NCI-H460 (cell line): ENCODE measurements around the gene TMEM145. TPM values are rescaled to one million over a fixed set of nuclear protein-coding genes. Genes with fewer than 3 reads are reported as not detected.
"Not testable (repeated sequence)": the region's sequence is repeated elsewhere in the genome, so short reads cannot be mapped to it uniquely, and the experiment has no call there.

ENCODE experiments used
- DNase-seq: peaks from one replicate; pipeline ENCODE4 v3.0.0-alpha.2; 2016; ENCODE audit warnings: low read depth; ENCODE audit errors: extremely low read depth
- total RNA-seq: library from RNA; depleted of rRNA; stranded (reverse); fragments of >200 nt; shearing (Covaris generic); gene quantifications from 2 replicates; pipeline ENCODE4 v1.2.3, GENCODE V29; 2014

Gene TMEM145
- total RNA-seq, 1 experiment from 2014 or later, result 0.17 TPM

DNA sequence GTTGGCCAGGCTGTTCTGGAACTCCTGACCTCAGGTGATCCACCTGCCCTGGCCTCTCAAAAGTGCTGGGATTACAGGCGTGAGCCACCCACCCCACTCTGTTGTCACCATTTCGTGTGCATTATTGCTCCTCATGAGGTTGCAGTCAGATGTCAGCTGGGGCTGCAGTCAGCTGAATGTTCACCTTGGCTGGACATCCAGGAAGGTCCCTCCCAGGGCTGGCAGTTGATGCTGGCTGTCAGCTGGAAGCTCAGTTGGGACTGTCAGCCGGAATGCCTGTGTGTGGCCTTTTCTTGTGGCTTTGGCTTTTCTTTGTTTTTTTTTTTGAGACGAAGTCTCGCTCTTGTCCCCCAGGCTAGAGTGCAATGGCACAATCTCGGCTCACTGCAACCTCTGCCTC is 18.9 kb downstream of the TMEM145 start:
- DNase-seq, result no peak

DNA sequence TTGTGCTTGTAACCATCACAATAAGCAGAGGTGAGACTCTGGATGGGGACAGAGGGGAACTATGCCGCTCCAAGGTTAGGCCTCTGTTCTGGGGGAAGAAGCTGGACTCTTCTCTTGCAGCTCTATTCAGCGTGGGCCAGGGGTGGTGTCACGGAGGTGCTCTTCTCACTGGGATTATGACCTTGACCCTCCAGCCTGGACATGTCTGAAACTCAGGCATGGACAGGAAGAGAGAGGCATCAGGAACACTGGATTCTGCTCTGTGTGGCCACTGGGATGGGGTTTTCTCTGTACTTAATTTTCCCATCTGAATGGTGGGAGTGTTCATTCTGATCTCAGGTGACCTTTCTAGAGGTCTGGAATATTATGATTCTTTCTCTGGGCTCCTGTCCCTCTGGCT is 19.9 kb downstream of the TMEM145 start:
- no peak for DNase-seq

DNA sequence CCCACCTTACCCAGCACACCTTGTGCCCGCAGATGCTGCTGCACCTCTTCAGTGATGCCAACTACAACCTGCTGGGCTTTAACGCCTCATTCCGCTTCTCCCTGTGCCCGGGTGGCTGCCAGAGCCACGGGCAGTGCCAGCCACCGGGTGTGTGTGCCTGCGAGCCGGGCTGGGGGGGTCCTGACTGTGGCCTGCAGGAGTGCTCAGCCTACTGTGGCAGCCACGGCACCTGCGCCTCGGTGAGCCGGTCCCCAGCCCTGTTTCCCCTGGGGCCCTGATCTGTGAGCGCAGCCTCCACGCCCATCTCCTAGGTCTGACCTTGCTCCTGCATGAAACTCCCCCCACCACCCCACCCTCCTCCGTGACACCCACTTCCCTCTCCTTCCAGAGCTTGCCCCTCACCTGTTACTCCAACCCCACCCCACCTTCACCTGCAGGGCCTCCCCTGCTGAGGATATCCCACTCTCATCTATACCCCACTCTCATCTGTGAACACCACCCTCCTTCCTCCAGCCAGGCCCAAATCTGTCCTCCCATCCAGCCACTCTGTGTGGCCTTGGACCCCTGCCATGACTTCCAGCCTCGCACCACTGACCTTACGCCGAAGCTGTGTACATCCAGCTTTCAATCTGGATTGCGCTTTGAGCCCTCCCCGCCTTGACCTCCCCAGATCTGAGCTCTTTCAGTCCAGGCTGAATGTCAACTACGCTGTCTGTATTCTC is 21.0 kb downstream of the TMEM145 start:
- DNase-seq, result no peak

DNA sequence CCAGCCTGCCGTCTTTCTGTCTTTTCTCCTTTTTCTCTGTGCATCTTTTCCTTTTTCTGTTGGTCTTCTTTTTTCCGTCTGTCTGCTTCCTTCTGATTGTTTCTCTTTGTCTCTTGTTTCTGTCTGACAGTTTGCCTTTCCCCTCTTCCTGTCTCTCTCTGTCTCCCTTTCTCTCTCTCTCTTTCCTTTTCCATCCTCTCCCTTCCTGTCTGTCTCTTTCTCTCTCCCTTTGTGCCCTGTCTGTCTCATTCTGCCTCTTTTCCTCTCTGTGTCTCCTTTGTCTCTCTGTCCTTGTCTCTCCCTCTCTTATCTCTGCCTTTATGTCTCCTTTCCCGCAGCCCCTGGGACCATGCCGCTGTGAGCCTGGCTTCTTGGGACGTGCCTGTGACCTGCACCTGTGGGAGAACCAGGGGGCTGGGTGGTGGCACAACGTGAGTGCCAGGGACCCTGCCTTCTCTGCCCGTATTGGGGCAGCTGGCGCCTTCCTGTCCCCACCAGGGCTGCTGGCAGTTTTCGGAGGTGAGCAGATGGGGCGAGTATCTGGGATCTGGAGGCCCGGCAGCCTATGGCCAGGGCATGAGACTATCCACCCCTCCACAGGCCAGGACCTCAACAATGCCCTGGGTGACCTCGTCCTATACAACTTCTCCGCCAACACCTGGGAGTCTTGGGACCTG is 21.7 kb downstream of the TMEM145 start:
- no peak for DNase-seq

DNA sequence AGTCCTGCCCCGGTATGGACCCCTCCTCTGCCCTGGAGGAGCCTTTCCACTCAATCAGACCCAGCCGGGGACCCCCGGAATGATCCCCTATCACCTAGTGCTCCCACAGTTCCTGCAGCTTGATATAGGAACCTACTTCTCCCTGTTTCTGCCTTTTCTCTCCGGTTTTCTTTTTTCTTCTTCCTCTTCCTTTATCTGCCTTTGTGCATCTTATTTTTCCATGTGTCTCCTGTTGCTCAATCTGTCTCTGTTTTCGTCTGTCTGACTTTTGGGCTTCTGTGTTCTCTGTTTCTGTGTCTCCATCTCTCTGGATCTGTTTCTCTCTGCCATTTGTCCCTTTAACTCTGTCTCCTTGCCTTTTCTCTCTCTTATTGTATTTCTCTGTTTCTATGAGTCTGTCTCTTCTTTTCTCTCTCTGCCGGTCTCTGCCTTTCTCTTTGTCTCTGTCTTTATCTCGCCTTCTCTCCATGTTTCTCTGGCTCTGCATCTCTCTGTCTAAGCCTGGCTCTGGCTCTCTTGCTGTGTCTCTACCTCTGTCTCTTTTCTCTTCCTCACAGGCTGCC is 22.3 kb downstream of the TMEM145 start:
- DNase-seq, result no peak

DNA sequence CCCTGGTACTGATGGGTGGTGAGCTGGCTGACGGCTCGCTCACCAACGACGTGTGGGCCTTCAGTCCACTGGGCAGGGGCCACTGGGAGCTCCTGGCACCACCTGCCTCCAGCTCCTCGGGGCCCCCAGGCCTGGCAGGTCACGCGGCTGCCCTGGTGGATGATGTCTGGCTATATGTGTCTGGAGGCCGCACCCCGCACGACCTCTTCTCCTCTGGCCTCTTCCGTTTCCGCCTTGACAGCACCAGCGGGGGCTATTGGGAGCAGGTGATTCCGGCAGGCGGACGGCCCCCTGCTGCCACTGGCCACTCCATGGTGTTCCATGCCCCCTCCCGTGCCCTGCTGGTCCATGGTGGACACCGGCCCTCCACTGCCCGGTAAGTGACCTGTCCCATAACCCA is 22.9 kb downstream of the TMEM145 start:
- no peak for DNase-seq

DNA sequence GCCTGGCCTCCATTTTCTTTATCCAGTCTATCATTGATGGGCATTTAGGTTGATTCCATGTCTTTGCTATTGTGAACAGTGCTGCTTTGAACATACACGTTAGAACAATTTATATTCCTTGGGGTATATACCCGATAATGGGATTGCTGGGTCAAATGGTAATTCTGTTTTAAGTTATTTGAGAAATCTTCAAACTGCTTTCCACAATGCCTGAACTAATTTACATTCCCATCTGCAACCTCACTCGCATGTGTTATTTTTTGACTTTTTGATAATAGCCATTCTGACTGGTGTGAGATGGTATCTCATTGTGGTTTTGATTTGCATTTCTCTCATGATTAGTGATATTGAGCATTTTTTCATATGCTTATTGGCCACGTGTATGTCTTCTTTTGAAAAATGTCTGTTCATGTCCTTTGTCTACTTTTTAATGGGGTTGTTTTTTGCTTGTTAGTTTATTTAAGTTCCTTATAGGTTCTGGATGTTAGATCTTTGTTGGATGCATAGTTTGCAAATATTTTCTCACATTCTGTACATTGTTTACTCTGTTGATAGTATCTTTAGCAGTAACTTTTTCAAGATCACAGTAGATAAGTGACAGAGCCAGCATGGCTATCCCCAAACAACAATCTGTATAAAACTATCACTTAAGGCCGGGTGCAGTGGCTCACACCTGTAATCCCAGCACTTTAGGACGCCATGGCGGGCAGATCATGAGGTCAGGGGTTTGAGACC is 26.2 kb downstream of the TMEM145 start:
- not testable (repeated sequence) for DNase-seq

DNA sequence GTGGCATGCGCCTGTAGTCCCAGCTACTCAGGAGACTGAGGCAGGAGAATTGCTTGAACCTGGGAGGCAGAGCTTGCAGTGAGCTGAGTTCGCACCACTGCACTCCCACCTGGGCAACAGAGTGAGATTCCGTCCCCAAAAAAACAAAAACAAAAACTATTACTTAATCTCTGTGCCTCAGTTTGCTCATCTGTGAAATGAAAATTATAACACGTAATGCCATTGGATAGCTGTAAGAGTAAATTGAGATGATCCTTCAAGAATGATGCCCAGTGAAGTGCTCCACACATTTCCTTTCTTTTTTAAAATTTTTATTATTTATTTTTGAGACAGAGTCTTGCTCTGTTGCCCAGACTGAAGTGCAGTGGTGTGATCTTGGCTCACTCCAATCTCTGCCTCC is 26.8 kb downstream of the TMEM145 start:
- DNase-seq, result not testable (repeated sequence)

DNA sequence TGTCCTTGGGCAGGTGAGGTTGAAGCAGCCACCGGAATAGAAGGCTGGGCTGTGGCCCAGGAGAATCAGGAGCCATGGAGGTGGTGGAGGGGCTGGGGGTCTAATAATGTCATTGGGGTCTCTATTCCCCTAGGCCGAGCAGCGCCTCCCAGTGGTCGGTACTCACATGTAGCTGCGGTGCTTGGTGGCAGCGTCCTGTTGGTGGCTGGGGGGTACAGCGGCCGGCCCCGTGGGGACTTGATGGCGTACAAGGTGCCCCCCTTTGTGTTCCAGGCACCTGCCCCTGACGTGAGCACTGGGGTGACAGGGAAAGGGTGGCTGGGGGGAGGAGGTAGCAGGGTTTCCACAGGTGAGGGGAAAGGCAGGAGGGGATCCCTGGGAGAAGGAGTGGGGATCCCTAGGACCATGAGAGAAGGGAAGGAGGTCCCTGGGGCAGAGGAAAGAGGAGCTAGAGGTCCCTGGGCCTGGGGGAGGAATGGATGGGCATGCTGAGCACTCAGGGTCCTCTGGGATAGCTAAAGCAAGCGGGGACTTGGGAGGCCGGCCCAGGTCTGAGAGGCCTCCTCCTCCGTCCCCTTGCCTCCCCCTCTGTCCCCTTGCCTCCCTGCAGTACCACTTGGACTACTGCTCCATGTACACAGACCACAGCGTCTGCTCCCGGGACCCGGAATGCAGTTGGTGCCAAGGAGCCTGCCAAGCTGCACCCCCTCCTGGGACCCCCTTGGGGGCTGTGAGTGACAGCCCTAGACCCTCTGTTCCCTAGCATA is 30.4 kb downstream of the TMEM145 start:
- DNase-seq, result no peak

DNA sequence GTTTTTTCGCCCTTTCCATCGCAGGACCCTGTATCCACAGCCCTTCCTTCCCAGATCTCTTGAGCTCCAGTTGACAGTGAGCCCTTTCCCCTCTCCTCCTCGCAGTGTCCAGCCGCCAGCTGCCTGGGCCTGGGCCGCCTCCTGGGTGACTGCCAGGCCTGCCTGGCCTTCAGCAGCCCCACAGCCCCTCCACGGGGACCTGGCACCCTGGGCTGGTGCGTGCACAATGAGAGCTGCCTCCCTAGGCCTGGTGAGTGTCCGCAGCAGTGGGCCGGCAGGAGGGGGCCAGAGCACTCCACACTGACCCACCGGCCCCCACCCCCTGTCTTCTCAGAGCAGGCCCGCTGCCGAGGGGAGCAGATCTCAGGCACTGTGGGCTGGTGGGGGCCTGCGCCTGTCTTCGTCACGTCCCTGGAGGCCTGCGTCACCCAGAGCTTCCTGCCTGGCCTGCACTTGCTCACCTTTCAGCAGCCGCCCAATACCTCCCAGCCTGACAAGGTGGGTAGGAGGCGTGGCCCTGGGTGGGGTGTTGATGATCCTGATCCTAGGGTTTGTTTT is 31.3 kb downstream of the TMEM145 start:
- no peak for DNase-seq

DNA sequence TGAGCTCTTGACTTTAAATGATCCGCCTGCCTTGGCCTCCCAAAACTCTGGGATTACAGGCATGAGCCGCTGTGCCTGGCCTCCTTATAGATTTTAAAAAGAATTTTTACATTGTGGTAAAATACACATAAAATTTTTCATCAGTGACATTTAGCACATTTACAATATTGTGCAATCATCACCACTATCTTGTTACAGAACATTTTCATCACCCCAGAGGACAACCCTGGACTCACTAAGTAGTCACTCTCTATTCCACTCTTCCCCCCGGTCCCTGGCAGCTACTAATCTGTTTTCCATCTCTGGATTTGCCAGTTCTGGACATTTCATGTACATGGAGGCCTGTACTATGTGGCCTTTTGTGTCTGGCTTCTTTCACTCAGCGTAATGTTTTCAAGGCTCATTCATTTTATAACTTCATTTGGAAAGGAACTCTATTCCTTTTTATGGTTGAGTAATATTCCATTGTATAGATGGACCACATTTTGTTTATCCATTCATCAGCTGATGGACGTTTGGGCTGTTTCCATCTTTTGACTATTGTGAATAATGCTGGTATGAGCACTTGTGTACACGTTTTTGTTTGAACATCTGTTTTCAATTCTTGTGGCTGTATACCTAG is 32.2 kb downstream of the TMEM145 start:
- DNase-seq, result no peak

DNA sequence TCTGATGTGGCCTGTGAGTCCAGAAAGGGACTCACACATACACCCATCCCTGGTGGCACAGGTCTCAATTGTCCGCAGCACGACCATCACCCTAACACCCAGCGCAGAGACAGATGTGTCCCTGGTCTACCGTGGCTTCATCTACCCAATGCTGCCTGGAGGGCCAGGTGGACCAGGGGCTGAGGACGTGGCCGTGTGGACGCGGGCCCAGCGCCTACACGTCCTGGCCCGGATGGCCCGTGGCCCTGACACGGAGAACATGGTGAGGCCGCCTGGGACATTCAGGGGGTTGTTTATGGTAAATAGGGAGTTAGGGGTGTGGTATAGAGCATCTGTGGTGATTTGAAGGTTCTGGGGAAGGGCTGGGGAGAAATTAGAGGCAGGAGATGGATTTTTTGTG is 35.1 kb downstream of the TMEM145 start:
- no peak for DNase-seq

DNA sequence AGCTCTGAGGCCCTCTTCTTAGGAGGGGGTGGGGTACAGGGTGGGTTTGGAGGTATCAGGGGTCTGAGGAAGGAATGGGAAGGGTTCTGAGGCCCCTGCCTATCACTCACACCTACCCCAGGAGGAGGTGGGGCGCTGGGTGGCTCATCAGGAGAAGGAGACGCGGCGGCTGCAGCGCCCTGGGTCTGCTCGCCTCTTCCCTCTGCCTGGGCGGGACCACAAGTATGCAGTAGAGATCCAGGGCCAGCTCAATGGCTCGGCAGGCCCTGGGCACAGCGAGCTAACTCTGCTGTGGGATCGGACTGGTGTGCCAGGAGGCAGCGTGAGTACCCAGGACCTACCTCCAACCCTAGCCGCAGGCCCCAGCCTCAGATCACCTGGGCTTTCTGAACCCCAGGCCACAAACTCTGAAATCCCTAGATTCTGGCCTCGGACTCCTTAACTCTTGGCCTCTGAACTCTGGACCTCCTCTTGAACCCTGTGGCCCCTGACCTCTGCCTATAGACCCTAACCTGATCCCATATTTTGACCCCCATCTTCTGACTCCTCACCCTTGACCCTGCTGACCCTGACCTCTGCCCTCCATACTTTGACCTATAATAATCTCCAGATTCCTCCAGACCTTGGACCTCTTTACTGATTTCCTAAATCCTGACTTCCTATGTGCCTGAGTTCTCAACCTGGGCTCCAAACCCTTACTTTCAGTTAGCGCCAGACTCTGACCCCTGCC is 36.4 kb downstream of the TMEM145 start:
- DNase-seq, result no peak

DNA sequence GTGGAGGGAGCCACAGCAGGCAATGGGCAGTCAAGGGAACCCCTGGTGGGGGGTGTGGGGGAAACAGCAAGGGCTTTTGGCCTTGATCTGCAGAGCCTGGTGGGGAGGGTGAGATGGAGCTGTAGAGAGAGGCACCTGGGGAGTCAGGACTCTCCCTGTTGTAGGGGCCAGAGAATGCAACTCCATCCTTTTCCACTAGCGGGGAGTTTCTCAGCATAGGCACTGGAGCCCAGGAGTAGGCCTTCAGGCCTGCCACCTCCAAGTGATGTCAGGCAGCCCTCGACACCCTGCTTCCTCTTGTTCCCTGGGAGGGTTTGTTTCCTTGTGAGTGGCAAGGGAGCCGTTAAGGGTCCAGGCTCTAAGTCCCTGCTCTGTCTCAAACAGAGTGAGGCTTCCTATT is 37.3 kb downstream of the TMEM145 start:
- DNase-seq, result no peak

DNA sequence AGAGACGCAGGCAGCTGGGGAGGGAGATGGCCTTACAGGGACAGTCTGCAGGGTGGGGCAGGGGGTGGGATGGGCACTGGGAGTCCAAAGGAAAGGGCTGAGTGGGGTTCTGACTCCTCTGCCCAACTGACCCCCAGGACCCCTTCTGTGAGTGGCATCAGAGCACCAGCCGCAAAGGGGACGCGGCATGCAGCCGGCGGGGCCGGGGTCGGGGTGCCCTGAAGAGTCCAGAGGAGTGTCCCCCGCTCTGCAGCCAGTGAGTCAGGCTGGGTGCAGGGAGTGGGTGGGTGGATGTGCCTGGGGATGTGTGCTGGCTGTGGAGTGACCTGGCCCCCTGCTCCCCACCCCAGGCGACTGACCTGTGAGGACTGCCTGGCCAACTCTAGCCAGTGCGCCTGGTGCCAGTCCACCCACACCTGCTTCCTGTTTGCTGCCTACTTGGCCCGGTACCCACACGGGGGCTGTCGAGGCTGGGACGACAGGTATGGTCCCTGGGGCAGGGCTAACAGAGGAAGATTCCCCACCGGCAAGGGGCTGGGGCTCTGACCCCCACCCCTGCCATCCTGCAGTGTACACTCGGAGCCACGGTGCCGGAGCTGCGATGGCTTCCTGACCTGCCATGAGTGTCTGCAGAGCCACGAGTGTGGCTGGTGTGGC is 38.1 kb downstream of the TMEM145 start:
- DNase-seq, result no peak

DNA sequence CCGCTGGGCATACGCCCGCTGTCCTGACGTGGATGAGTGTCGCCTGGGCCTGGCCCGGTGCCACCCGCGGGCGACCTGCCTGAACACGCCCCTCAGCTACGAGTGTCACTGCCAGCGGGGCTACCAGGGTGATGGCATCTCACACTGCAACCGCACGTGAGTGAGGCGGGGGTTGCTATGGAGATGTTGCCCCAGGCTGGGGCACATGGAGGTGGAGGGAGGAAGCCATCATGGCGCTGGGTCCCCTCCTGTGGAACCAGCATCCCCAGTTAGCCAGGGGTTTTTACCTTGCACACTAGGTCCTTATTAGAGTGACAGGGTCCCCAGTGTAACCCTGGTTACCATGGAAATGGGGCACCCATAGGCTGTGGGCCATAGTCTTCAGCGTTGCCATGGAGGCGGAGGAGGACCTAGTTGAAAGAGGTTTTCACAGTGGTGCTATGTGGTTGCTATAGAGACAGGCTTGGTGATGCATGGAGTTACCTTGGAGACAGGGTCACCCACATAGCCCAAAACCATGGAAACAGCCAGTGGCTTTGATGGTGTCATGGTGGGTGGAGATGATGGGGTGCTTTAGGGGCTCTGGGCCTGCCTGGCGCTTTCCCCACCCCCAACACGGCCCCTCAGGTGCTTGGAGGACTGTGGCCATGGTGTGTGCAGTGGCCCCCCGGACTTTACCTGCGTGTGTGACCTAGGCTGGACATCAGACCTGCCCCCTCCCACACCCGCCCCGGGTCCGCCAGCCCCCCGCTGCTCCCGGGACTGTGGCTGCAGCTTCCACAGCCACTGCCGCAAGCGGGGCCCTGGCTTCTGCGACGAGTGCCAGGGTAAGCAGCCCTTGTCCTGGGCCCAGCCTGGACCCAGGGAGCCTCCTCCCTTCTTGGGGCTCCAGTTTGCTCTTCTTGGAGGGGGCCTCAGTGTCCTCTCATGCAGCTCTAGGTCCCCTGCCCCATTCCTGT is 39.5 kb downstream of the TMEM145 start:
- no peak for DNase-seq

DNA sequence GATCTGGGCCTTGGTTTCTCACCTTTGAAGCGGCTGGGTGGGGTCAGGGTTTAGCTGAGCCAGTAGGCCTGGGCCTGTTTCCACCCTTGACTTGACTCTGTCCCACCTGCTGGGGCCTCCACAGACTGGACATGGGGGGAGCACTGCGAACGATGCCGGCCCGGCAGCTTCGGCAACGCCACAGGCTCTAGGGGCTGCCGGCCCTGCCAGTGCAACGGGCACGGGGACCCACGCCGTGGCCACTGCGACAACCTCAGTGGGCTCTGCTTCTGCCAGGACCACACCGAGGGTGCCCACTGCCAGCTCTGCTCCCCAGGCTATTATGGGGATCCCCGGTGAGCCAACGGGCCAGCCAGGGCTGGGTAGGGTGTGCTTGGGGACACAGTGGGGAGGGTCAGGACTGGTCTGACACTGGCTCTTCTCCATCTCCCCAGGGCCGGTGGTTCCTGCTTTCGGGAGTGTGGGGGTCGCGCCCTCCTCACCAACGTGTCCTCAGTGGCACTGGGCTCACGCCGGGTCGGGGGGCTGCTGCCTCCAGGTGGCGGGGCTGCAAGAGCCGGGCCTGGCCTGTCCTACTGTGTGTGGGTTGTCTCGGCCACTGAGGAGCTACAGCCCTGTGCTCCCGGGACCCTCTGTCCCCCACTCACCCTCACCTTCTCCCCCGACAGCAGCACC is 40.4 kb downstream of the TMEM145 start:
- no peak for DNase-seq
